HepG2 (cell line): ENCODE data around the gene SMARCC1.

Source experiments
- CTCF ChIP-seq: sonication (generic); formaldehyde crosslinking; IDR thresholded peaks from 2 replicates; pipeline ENCODE4 v1.5.0; 2020; ENCODE audit warnings: mild to moderate bottlenecking, missing genetic modification reagents, moderate library complexity
- E2F1 ChIP-seq: sonication (generic); formaldehyde crosslinking; IDR thresholded peaks from 2 replicates; pipeline ENCODE4 v1.5.0; 2020; ENCODE audit warnings: missing genetic modification reagents
- ELF4 ChIP-seq: sonication (generic); formaldehyde crosslinking; IDR thresholded peaks from 2 replicates; pipeline ENCODE4 v1.5.0; 2020; ENCODE audit warnings: missing genetic modification reagents, mild to moderate bottlenecking, moderate library complexity, borderline replicate concordance
- EZH2 ChIP-seq: conservative IDR thresholded peaks from 2 replicates; pipeline ENCODE4 v1.6.1; 2012; ENCODE audit warnings: mild to moderate bottlenecking, low read depth, low read length, moderate library complexity
- GABPB1 ChIP-seq: IDR thresholded peaks from 2 replicates; pipeline ENCODE4 v1.6.1; 2016; ENCODE audit warnings: mild to moderate bottlenecking, missing genetic modification reagents, moderate library complexity, missing compliant biosample characterization
- MAFF ChIP-seq: IDR thresholded peaks from 2 replicates; pipeline ENCODE4 v1.6.1; 2011; ENCODE audit warnings: low read depth, low read length, improper control_type of control experiment
- MAX ChIP-seq: IDR thresholded peaks from 2 replicates; pipeline ENCODE4 v1.6.1; 2012; ENCODE audit warnings: inconsistent platforms
- MNT ChIP-seq: fragments of 450-650 bp; IDR thresholded peaks from 2 replicates; pipeline ENCODE4 v1.6.1; 2016
- SRY ChIP-seq: sonication (generic); formaldehyde crosslinking; IDR thresholded peaks from 2 replicates; pipeline ENCODE4 v1.8.0; 2022; ENCODE audit warnings: mild to moderate bottlenecking, missing genetic modification reagents
- TAF1 ChIP-seq: sonication (generic); formaldehyde crosslinking; IDR thresholded peaks from 2 replicates; pipeline ENCODE4 v1.4.0; 2020; ENCODE audit warnings: missing genetic modification reagents
- TP53 ChIP-seq: sonication (generic); formaldehyde crosslinking; conservative IDR thresholded peaks from 2 replicates; pipeline ENCODE4 v1.4.0; 2020; ENCODE audit warnings: missing genetic modification reagents
- ZNF580 ChIP-seq: IDR thresholded peaks from 2 replicates; pipeline ENCODE4 v1.6.1; 2016; ENCODE audit warnings: low read depth, borderline replicate concordance
- ZSCAN5A ChIP-seq: sonication (generic); formaldehyde crosslinking; IDR thresholded peaks from 2 replicates; pipeline ENCODE4 v1.8.0; 2022; ENCODE audit warnings: mild to moderate bottlenecking, missing genetic modification reagents, borderline replicate concordance

GRCh38 chr3:47540281-47540680, 241.4 kb downstream of the SMARCC1 start:
- no peak for TF ChIP-seq MAX
- no peak for TF ChIP-seq TAF1 (CRISPR knock-in tag)
- TF ChIP-seq MNT: no peak
- TF ChIP-seq ELF4 (CRISPR knock-in tag): no peak
- TF ChIP-seq GABPB1 (CRISPR knock-in tag): no peak
- TF ChIP-seq MAFF: no peak
- TF ChIP-seq EZH2: no peak
- no peak for TF ChIP-seq SRY (CRISPR knock-in tag)
- TF ChIP-seq TP53 (CRISPR knock-in tag): no peak
- TF ChIP-seq CTCF (CRISPR knock-in tag): no peak
- no peak for TF ChIP-seq ZSCAN5A (CRISPR knock-in tag)
- TF ChIP-seq ZNF580 (CRISPR knock-in tag): no peak
- no peak for TF ChIP-seq E2F1 (CRISPR knock-in tag)
